Activated T-helper 1 cell treated with Interleukin-2 at 50 U/mL for 16 hours (primary cell): ENCODE results near the gene RPA3.

Experiments
- DNase-seq: peaks from one replicate; pipeline ENCODE4 v3.0.0-alpha.2; 2020; ENCODE audit warnings: low read depth

The RPA3 gene

GRCh38 chr7:7732621-7733281, 14.3 kb upstream of the RPA3 start:
- no peak for DNase-seq

- no peak for DNase-seq
Measured at GRCh38 chr7:7731732-7732131, 13.3 kb upstream of the RPA3 start.

GRCh38 chr7:7720750-7721621, 2.6 kb upstream of the RPA3 start:
- DNase-seq = no peak

GRCh38 chr7:7720193-7720592, 1.8 kb upstream of the RPA3 start:
- DNase-seq = no peak

GRCh38 chr7:7719236-7719635, 829 bp upstream of the RPA3 start:
- no peak for DNase-seq

- no peak for DNase-seq
Measured at GRCh38 chr7:7713730-7714129, 4.7 kb downstream of the RPA3 start.

GRCh38 chr7:7710469-7710868, 7.9 kb downstream of the RPA3 start:
- no peak for DNase-seq

GRCh38 chr7:7709291-7709690, 9.1 kb downstream of the RPA3 start:
- no peak for DNase-seq

GRCh38 chr7:7707806-7708205, 10.6 kb downstream of the RPA3 start:
- DNase-seq = no peak

GRCh38 chr7:7707246-7707645, 11.2 kb downstream of the RPA3 start:
- DNase-seq = no peak

GRCh38 chr7:7706556-7707172, 11.7 kb downstream of the RPA3 start:
- DNase-seq = no peak

GRCh38 chr7:7706101-7706511, 12.3 kb downstream of the RPA3 start:
- no peak for DNase-seq

GRCh38 chr7:7705318-7705717, 13.1 kb downstream of the RPA3 start:
- DNase-seq = no peak

GRCh38 chr7:7704867-7705266, 13.5 kb downstream of the RPA3 start:
- no peak for DNase-seq

- DNase-seq = no peak
Measured at GRCh38 chr7:7703427-7703826, 15.0 kb downstream of the RPA3 start.

- no peak for DNase-seq
Measured at GRCh38 chr7:7702826-7703225, 15.6 kb downstream of the RPA3 start.

- no peak for DNase-seq
Measured at GRCh38 chr7:7701527-7701926, 16.9 kb downstream of the RPA3 start.

- no peak for DNase-seq
Measured at GRCh38 chr7:7699970-7700369, 18.4 kb downstream of the RPA3 start.

GRCh38 chr7:7699380-7699779, 19.0 kb downstream of the RPA3 start:
- DNase-seq = no peak

GRCh38 chr7:7698930-7699329, 19.5 kb downstream of the RPA3 start:
- no peak for DNase-seq

GRCh38 chr7:7696458-7697119, 21.8 kb downstream of the RPA3 start:
- no peak for DNase-seq

- no peak for DNase-seq
Measured at GRCh38 chr7:7695111-7695817, 23.1 kb downstream of the RPA3 start.
